Measurements from ENCODE around the gene EIF4E.

EIF4E gene, protein sequence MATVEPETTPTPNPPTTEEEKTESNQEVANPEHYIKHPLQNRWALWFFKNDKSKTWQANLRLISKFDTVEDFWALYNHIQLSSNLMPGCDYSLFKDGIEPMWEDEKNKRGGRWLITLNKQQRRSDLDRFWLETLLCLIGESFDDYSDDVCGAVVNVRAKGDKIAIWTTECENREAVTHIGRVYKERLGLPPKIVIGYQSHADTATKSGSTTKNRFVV

DNA sequence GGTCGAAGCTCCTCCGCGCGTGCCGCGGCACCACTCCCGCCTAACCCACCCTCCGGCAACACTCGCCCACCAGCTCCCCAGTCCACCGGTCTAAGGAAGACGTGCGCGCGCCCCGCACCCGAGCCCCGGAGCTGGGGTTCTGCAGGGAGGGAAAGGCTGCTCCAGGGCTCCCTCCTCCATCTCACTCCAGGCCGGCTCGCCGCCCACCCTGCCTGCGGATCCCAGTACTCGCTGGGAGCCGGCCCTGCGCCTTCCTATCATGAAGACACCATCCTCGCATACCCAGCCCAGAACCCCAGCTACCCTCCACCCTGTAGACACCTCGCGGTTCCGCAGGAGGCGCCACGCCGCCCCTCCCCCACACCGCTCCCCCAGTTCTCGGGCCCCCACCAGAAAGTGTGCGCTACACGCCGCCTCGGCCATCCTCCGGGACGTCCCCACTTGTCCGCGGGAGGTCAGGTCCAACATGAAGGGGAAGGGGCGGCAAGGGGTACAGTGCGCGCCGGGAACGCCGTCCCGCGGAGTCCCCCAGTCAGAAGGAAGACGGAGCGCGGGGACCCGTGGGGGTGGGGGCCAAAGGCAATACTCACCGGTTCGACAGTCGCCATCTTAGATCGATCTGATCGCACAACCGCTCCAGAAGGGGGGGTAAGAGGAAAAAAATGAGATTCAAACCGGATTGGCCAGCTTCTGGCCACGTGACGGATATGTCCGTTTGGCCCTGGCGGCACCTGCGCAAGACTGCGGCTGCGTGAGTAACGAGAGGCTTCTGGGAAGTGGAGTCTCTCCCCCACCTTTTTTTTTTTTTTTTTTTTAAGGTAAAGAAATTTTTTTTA lies at the start of gene EIF4E:
EIF4E (minus strand) TSS at position 629 of the 836 bp plus-strand sequence; CDS start at position 608, 21 bp downstream.
- TF ChIP-seq, protein P1, sequence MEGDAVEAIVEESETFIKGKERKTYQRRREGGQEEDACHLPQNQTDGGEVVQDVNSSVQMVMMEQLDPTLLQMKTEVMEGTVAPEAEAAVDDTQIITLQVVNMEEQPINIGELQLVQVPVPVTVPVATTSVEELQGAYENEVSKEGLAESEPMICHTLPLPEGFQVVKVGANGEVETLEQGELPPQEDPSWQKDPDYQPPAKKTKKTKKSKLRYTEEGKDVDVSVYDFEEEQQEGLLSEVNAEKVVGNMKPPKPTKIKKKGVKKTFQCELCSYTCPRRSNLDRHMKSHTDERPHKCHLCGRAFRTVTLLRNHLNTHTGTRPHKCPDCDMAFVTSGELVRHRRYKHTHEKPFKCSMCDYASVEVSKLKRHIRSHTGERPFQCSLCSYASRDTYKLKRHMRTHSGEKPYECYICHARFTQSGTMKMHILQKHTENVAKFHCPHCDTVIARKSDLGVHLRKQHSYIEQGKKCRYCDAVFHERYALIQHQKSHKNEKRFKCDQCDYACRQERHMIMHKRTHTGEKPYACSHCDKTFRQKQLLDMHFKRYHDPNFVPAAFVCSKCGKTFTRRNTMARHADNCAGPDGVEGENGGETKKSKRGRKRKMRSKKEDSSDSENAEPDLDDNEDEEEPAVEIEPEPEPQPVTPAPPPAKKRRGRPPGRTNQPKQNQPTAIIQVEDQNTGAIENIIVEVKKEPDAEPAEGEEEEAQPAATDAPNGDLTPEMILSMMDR (conservative IDR thresholded peaks at IDR 0.05; ENCODE audit: low read depth) = peak; percentile 17
- POLR2A ChIA-PET (ENCODE audit: low non-redundant PET) = interaction anchor here (0.7 to 1.2 kb wide), 2 partner anchors 66 to 765 kb away, joined by 5 to 10 read pairs; no protein-coding TSS in a partner anchor
- peak; percentile 98 for DNase-seq (ENCODE audit: low spot score)
- peak within 1 kb of the TSS; percentile 99 for H3K27ac ChIP-seq
- CTCF ChIA-PET = no interaction called here

DNA sequence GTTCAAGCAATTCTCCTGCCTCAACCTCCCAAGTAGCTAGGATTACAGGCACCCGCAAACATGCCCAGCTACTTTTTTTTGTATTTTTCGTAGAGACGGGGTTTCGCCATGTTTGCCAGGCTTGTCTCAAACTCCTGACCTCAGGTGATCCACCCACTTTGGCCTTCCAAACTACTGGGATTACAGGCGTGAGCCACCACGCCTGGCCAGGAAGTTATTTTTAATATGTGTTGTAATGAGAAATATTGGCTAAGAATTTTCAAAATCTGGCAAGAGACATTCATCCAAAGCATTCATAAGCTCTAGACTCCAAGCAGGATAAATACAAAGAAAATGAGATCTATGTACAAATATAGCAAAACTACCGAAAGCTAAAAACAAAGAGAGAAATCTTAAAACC lies 48.6 kb upstream of the EIF4E start:
- no peak for DNase-seq (ENCODE audit: low spot score)
- TF ChIP-seq, protein P1 (conservative IDR thresholded peaks at IDR 0.05; ENCODE audit: low read depth) = no peak
- CTCF ChIA-PET = no interaction called here
- no peak overlapping the region; the same call in 1 of the 2 replicates for H3K27ac ChIP-seq
- POLR2A ChIA-PET (ENCODE audit: low non-redundant PET) = no interaction called here

DNA sequence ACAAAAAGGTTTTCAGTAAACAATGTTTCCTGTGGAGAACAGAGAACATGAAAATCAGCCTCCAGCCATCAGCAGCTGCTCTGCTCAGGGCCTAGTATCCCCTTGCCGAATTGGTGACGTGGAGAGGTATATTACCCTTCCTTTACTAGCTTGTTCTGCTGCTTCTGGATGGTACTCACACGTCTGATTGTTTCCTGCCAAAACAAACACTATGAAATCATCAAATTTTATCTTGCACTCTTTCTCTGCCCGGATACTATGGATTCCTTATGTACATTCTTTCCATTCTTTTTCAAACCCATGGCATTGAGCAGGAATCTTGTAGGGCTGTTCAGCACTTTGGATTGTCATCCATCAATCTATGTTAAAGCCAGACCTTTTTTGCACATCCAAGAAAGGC lies 47.8 kb upstream of the EIF4E start:
- CTCF ChIA-PET = no interaction called here
- TF ChIP-seq, protein P1 (conservative IDR thresholded peaks at IDR 0.05; ENCODE audit: low read depth) = no peak
- POLR2A ChIA-PET (ENCODE audit: low non-redundant PET) = no interaction called here
- H3K27ac ChIP-seq = no peak overlapping the region
- DNase-seq (ENCODE audit: low spot score) = peak; percentile 13

DNA sequence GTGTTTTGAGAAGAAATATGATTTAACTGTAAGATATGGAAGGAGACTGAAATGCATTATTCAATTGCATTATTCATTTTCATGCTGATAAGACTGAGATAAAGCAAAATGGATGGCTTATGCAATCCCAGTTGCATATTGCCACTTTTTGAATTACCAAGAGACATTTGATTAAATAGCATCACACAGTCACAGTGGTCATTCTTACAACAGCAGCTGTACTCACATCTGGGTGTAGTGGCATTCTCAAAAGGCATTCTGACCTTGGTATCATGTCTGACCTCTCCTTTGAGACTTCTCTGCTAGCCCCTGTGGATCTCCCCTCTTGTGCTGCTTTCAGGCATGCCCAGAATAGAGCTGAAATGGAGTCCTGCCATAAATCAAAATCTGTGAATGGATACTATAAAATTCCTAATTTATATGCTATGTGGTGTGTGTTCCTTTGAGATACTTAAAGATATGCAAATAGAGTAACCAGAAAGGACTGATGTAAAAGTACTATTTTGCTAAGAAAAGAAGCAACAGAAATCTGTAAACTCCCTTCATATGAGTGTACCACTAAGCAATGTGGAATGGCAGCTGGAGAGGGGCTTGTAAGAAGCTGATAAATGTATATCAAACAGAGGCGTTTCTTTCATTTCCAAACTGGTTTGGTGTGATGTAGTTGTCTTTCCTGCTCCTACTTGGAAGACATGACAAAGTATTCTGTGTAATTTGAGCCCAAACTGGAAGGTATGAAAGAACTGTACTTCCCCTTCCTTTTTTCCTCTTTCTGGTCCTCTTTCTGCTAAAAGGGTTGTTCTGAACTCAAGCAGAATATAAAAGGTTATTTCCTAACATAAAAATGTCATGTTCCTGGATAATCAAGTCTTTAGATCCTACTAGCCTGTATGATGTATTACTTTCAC lies 41.2 kb upstream of the EIF4E start:
- ChIA-PET POLR2A (ENCODE audit: low non-redundant PET) (no interaction called here), CTCF (no interaction called here)

DNA sequence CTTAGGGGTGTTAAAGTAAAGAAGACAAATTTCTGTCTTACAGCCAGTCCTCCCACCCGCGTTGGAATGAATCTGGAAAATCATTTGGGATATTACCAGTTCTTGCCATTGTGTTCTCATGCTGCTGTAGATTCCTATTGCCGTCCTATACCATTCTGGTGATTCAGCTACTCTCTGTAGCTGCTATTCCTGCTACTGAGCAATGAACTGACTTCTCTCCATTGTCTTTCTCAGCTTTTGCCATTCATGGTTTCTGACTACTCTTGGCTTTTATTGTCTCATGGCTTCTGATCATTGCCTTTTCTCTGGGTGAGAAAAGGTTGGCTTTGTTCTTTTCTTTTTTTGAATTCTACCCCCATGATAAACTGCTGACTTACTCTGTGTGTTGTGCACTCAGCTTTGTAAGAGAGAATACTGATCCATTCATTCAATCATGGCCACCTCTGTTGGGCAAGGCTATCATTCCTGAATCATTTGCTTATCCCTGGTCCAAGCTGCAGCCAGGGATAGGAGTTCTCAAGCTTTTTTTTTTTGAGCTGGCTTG lies 38.9 kb upstream of the EIF4E start:
- ChIA-PET CTCF (interaction anchor here (0.6 kb wide), 1 partner anchor 27 kb away, joined by 4 read pairs; the partner anchor contains the start of gene METAP1), POLR2A (ENCODE audit: low non-redundant PET) (no interaction called here)
- TF ChIP-seq, protein P1 (conservative IDR thresholded peaks at IDR 0.05; ENCODE audit: low read depth) = no peak
- no peak for DNase-seq (ENCODE audit: low spot score)
- H3K27ac ChIP-seq = no peak overlapping the region

More for the DNA sequence above, 41.2 kb upstream of the EIF4E start:
- DNase-seq (ENCODE audit: low spot score) = no peak
- TF ChIP-seq, protein P1 (conservative IDR thresholded peaks at IDR 0.05; ENCODE audit: low read depth) = no peak
- H3K27ac ChIP-seq = no peak overlapping the region
